NCI-H446 treated with DMSO at 0.1 percent for 48 hours (cell line): ENCODE results near the gene SHROOM4.

Experiments
- DNase-seq: peaks from one replicate; lab custom pipeline; 2025; lab: John Stamatoyannopoulos, UW

SHROOM4 gene

GRCh38 chrX:50705042-50705441 is 109.0 kb downstream of the SHROOM4 start:
- DNase-seq: no peak

GRCh38 chrX:50704360-50704759 is 109.6 kb downstream of the SHROOM4 start:
- no peak for DNase-seq

- DNase-seq: no peak
Measured at GRCh38 chrX:50700921-50701320, 113.1 kb downstream of the SHROOM4 start.

DNA sequence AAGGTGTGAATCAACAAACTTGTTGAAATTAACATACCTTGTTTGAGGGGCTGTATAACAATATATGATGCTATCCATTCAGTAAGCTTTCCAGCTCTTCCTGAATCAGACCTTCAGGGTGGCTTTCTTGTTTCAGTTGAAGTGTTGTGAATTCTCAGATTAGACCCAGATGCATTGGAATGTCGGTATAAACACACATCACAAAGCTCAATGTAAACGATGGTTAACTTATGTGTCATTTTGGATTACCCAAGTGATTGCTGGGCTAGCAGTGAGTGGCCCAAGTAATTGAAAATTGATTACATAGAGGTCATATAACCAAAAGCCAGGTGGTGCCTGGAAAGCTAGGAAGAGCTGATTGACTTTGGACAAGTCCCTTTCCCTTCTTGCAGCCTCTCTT is 115.0 kb downstream of the SHROOM4 start:
- no peak for DNase-seq

GRCh38 chrX:50697691-50698090 is 116.3 kb downstream of the SHROOM4 start:
- DNase-seq: no peak

GRCh38 chrX:50691820-50692219 is 122.2 kb downstream of the SHROOM4 start:
- DNase-seq: no peak

DNA sequence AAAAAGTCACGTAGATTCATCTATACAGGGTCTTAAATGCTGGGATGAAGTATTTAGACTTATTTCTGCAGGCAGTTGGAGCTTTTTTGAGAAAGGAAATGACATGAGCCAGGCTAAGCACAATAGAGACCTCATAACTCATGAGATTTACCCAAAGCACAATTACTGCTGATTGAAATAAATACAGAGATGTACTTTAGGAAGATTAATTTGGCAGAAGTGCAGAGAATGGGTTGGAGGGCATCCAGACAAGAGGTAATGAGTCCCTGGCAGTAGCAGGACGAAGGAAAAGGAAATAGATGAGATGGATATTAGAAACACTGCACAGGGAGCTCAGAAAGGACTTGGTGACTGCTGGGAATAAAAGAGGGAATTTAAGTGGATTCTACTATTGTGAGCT is 129.1 kb downstream of the SHROOM4 start:
- DNase-seq: no peak

- DNase-seq: no peak
Measured at GRCh38 chrX:50680990-50681389, 133.0 kb downstream of the SHROOM4 start.

GRCh38 chrX:50677789-50678188 is 136.2 kb downstream of the SHROOM4 start:
- no peak for DNase-seq

DNA sequence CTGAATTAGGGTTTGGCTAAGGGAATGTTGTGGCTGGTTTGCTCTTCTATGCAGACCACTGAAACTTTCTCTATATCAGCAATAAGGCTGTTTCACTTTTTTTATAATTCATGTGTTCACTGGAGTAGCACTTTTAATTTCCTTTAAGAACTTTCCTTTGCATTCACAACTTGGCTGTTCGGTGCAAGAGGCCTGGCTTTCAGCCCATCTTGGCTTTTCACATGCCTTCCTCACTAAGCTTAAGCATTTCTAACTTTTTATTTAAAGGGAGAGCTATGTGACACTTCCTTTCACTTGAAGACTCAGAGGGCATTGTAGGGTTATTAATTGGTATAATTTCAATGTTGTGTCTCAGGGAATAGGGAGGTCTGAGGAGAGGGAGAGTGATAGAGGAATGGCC is 142.3 kb downstream of the SHROOM4 start:
- no peak for DNase-seq

- DNase-seq: no peak
Measured at GRCh38 chrX:50668860-50669259, 145.1 kb downstream of the SHROOM4 start.

GRCh38 chrX:50648156-50648555 is 165.8 kb downstream of the SHROOM4 start:
- no peak for DNase-seq

DNA sequence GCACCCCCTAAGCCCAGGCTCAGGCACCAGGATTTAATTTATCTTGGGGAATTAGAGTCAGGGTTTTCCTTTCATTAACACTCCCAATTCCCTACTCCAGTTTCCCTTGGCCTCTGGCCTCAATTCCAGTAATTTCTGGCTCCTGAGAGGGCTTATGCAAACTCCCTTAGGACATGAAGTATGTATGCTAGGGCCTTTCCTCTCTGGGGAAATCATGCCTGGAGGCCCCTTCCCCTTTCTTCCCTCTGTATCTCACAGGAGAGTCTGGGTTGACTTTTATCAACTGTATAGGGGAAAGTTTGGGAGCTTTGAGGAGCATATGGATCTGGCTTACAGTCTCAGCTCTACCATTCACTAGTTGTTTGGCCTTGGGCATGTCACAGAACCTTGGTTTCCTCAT is 169.5 kb downstream of the SHROOM4 start:
- no peak for DNase-seq

DNA sequence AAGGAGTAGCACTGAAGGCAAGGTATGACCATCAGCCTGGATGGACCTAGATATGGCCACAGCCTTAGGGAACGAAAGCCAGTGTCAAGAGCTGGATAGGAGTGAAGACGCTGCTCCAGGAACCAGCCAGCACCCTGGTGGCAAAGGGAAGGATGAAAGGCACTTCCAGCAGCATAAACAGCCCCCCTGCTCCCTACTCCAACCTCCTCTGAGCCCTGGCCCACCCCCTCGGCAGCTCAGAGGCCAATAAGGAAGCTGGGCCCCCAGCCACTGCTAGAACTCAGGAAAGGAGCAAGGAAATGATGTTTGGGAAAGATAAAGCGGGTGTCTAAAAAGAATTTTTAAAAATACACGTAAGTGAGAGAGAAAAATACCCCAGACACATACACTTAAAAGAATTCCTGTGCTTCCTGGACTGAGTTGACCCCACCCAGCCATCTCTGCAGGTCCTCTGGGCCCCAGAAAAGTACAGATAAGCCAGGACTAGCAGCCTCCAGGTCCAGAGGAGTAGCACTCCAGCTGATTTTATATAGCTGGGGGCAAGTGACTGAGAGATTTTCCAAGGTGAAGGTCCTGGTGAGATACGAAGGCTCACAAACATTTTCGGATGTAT is 170.4 kb downstream of the SHROOM4 start:
- DNase-seq: no peak

DNA sequence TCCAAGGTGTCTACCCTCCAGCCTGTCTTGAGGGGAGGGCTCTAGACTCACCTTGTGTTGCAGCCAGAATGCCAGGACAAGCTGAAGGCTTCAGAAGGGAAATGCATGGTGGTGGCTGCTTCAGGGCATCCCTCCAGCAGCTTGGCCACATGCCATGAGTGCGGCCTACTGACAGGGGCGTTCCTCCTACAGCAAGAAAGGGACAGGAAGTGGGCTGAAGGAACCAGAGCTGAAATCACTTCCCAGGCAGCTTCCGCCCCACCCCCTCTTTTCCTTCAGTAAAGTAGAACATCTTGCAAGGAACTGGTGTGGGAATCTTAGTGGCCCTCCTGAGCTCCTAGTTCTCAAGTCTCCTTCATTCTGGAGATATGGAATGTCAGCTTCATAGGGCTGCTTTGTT is 175.9 kb downstream of the SHROOM4 start:
- no peak for DNase-seq

- no peak for DNase-seq
Measured at GRCh38 chrX:50635817-50636365, 178.1 kb downstream of the SHROOM4 start.

- no peak for DNase-seq
Measured at GRCh38 chrX:50635162-50635561, 178.8 kb downstream of the SHROOM4 start.

- DNase-seq: no peak
Measured at GRCh38 chrX:50629774-50630173, 184.2 kb downstream of the SHROOM4 start.

DNA sequence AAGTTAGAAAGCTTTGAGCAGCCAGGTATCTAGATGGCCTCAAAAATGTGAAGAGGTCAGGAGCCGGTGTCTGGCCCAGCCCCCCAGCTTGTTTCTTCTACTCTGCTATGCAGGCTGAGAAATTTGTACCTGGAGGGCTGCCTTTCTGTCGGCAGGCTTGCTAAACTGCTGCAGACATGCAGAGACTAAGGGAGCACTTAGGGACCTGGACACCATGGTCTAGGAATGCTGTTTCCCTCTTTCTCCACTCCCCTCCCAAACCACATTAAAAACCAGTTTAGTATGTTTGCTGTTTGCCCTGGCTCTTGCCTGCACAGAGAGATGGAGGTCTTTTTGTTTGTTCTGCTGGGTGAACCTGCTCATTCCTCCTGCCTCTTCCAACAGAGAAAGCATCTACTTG is 186.3 kb downstream of the SHROOM4 start:
- DNase-seq: no peak

DNA sequence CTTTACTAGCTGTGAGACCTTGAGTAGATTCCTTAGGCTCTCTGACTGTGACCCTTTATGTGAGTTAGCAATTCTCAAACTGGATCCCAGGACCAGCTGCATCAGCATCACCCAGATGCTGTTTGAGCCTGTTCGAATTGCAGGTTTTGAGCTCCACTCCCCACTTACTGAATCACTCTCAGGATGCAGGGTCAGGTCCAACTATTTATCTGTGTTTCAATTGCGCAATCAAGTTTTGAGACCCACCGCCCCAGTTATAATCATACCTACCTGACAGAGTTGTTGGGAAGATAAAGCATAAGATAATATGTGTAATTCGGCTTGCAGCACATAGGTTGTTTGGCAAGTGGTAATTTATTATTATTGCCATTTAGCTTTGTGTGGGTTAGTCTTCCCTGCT is 187.6 kb downstream of the SHROOM4 start:
- DNase-seq: no peak

- DNase-seq: no peak
Measured at GRCh38 chrX:50622751-50623150, 191.2 kb downstream of the SHROOM4 start.

DNA sequence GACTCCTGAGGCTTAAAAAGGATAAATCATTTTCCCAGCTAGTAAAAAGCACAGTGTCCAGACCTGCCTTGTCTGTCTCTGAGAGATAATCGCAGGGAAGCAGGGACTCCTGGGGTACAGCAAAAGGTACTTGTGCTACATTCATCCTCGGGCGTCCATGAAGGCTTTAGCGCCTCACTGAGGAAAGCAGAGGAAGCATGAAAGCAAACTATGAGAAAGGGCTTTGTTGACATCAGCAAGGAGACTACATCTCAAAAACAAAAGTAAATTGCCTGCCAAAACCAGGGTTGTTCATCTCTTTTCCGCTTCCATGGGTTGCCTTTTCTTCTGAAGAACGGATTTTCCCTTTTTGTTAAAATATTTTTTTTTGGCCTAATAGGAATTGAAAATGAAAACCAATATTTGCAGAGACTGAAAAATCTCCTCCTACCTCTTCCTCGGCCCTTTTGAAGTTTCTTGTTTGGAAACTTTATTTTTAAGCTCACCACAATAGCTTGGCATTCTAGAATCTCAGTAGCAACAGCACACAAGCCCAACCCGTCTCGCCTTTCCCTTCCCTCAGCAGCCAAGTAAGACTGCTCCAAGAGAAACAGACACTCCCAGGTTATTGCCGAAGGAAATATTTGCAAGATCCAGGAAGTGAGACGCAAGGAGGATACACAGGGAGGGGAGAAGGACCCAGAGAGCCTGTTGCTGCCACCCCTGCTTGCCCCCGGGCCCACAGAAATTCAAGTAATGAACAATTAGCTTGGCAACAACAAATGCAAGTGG is 195.0 kb downstream of the SHROOM4 start:
- no peak for DNase-seq

- DNase-seq: no peak
Measured at GRCh38 chrX:50617183-50617582, 196.8 kb downstream of the SHROOM4 start.
